Hematopoietic multipotent progenitor cell treated with erythropoietin and hydrocortisone succinate and interleukin-3 and kit ligand, for 17 days (in vitro differentiated cells): ENCODE results near the gene DNAJA1.
"Not testable (repeated sequence)": the region's sequence is repeated elsewhere in the genome, so short reads cannot be mapped to it uniquely, and the experiment has no call there.

Source experiments
- DNase-seq: peaks from one replicate; pipeline ENCODE4 v3.0.0-alpha.2; 2015; ENCODE audit warnings: low spot score

The DNAJA1 gene

GRCh38 chr9:33082128-33082527, 57.1 kb downstream of the DNAJA1 start:
- no peak for DNase-seq

- DNase-seq: no peak
Observed at GRCh38 chr9:33082538-33083326, 57.7 kb downstream of the DNAJA1 start.

GRCh38 chr9:33085672-33086071, 60.6 kb downstream of the DNAJA1 start:
- DNase-seq: not testable (repeated sequence)
